ENCODE results near the gene RGS13. TPM values are rescaled to one million over a fixed set of nuclear protein-coding genes. Genes with fewer than 3 reads are reported as not detected.

RGS13 gene
- total RNA-seq, 1 donor from 2014 or later = not detected

- Mint-ChIP-seq H3K4me1 (ENCODE audit: low read depth, unreplicated experiment) (no peaks in the 10 kb centered on the region), H3K9me3 (ENCODE audit: unreplicated experiment) (peaks cover 10% of the 10 kb centered on the region), H3K27ac (ENCODE audit: unreplicated experiment) (no peak overlapping the region), H3K27me3 (ENCODE audit: low read depth, unreplicated experiment) (no peaks in the 10 kb centered on the region), H3K36me3 (ENCODE audit: low read depth, unreplicated experiment) (peaks cover under 1% of the 10 kb centered on the region), H3K4me3 (ENCODE audit: unreplicated experiment) (no peak overlapping the region)
- Histone ChIP-seq H3K9ac (ENCODE audit: low read length) (no peak overlapping the region), H4K20me1 (ENCODE audit: insufficient read depth, low read length) (no peaks in the 10 kb centered on the region), H3K4me1 (ENCODE audit: insufficient read depth, low read length) (no peaks in the 10 kb centered on the region), H3K4me3 (ENCODE audit: insufficient read depth, low read depth, low read length) (no peak overlapping the region), H3K4me2 (ENCODE audit: low read length) (no peak overlapping the region), H3K9me3 (ENCODE audit: insufficient read depth, low read depth, low read length) (no peaks in the 10 kb centered on the region), H3K36me3 (ENCODE audit: insufficient read depth, low read length) (no peaks in the 10 kb centered on the region), H2AFZ (ENCODE audit: low read depth, low read length) (no peak overlapping the region), H3K79me2 (ENCODE audit: insufficient read depth, low read length) (no peaks in the 10 kb centered on the region), H3K27ac (ENCODE audit: low read depth, low read length) (no peak overlapping the region), H3K27me3 (ENCODE audit: insufficient read depth, low read length) (no peaks in the 10 kb centered on the region)
- no peak for TF ChIP-seq CTCF (IDR thresholded peaks at IDR 0.05; ENCODE audit: insufficient read depth, low read depth, low read length)
- TF ChIP-seq EZH2 (IDR thresholded peaks at IDR 0.05; ENCODE audit: insufficient read depth, low read length) = no peak
- FAIRE-seq (no peak), DNase-seq (ENCODE audit: low read depth) (no peak)
These were observed 55.1 kb downstream of the RGS13 start for GRCh38 chr1:192691041-192691440.

- Mint-ChIP-seq H3K27me3 (ENCODE audit: low read depth, unreplicated experiment) (no peaks in the 10 kb centered on the region), H3K9me3 (ENCODE audit: unreplicated experiment) (peaks cover 4% of the 10 kb centered on the region), H3K36me3 (ENCODE audit: low read depth, unreplicated experiment) (no peaks in the 10 kb centered on the region), H3K4me3 (ENCODE audit: unreplicated experiment) (no peak overlapping the region), H3K4me1 (ENCODE audit: low read depth, unreplicated experiment) (peaks cover 12% of the 10 kb centered on the region), H3K27ac (ENCODE audit: unreplicated experiment) (no peak overlapping the region)
- DNase-seq (ENCODE audit: low read depth) (no peak), FAIRE-seq (no peak)
- H3K79me2 ChIP-seq (ENCODE audit: insufficient read depth, low read length) = no peaks in the 10 kb centered on the region
- peaks cover 9% of the 10 kb centered on the region for H3K4me1 ChIP-seq (ENCODE audit: insufficient read depth, low read length)
- no peaks in the 10 kb centered on the region for H4K20me1 ChIP-seq (ENCODE audit: insufficient read depth, low read length)
- H3K4me3 ChIP-seq (ENCODE audit: insufficient read depth, low read depth, low read length) = no peak overlapping the region
- TF ChIP-seq EZH2 (IDR thresholded peaks at IDR 0.05; ENCODE audit: insufficient read depth, low read length) = no peak
- TF ChIP-seq CTCF (IDR thresholded peaks at IDR 0.05; ENCODE audit: insufficient read depth, low read depth, low read length) = no peak
- no peak overlapping the region for H3K27ac ChIP-seq (ENCODE audit: low read depth, low read length)
- no peaks in the 10 kb centered on the region for H3K36me3 ChIP-seq (ENCODE audit: insufficient read depth, low read length)
- no peaks in the 10 kb centered on the region for H3K9me3 ChIP-seq (ENCODE audit: insufficient read depth, low read depth, low read length)
- no peak overlapping the region for H3K9ac ChIP-seq (ENCODE audit: low read length)
- H2AFZ ChIP-seq (ENCODE audit: low read depth, low read length) = no peak overlapping the region
- no peaks in the 10 kb centered on the region for H3K27me3 ChIP-seq (ENCODE audit: insufficient read depth, low read length)
- no peak overlapping the region for H3K4me2 ChIP-seq (ENCODE audit: low read length)
These were observed 60.1 kb downstream of the RGS13 start for GRCh38 chr1:192696082-192696481.

GRCh38 chr1:192697771-192698170 is 61.8 kb downstream of the RGS13 start:
- no peak for FAIRE-seq
- H3K36me3 Mint-ChIP-seq (ENCODE audit: low read depth, unreplicated experiment) = no peaks in the 10 kb centered on the region
- no peak overlapping the region for H3K4me3 Mint-ChIP-seq (ENCODE audit: unreplicated experiment)

More at GRCh38 chr1:192697771-192698170, 61.8 kb downstream of the RGS13 start:
- Histone ChIP-seq H3K27ac (ENCODE audit: low read depth, low read length) (no peak overlapping the region), H3K9me3 (ENCODE audit: insufficient read depth, low read depth, low read length) (no peaks in the 10 kb centered on the region), H3K36me3 (ENCODE audit: insufficient read depth, low read length) (no peaks in the 10 kb centered on the region), H3K4me2 (ENCODE audit: low read length) (no peak overlapping the region), H4K20me1 (ENCODE audit: insufficient read depth, low read length) (no peaks in the 10 kb centered on the region), H3K9ac (ENCODE audit: low read length) (no peak overlapping the region), H3K27me3 (ENCODE audit: insufficient read depth, low read length) (no peaks in the 10 kb centered on the region), H2AFZ (ENCODE audit: low read depth, low read length) (no peak overlapping the region), H3K4me3 (ENCODE audit: insufficient read depth, low read depth, low read length) (no peak overlapping the region), H3K4me1 (ENCODE audit: insufficient read depth, low read length) (peaks cover 20% of the 10 kb centered on the region), H3K79me2 (ENCODE audit: insufficient read depth, low read length) (no peaks in the 10 kb centered on the region)
- no peak for DNase-seq (ENCODE audit: low read depth)
- H3K4me1 Mint-ChIP-seq (ENCODE audit: low read depth, unreplicated experiment) = peaks cover 19% of the 10 kb centered on the region
- H3K27ac Mint-ChIP-seq (ENCODE audit: unreplicated experiment) = no peak overlapping the region
- H3K9me3 Mint-ChIP-seq (ENCODE audit: unreplicated experiment) = peaks cover 4% of the 10 kb centered on the region
- TF ChIP-seq EZH2 (IDR thresholded peaks at IDR 0.05; ENCODE audit: insufficient read depth, low read length) (no peak), CTCF (IDR thresholded peaks at IDR 0.05; ENCODE audit: insufficient read depth, low read depth, low read length) (no peak)
- no peaks in the 10 kb centered on the region for H3K27me3 Mint-ChIP-seq (ENCODE audit: low read depth, unreplicated experiment)

Data from astrocyte (in vitro differentiated cells and primary cell).